H9 (cell line): Measurements from ENCODE around the gene FCF1. TPM values are rescaled to one million over a fixed set of nuclear protein-coding genes. Genes with fewer than 3 reads are reported as not detected.

Experiments
- DNase-seq: peaks from one replicate; pipeline ENCODE4 v3.0.0-alpha.2; 2017
- H2AFZ ChIP-seq: one replicate; pipeline ENCODE4 v1.6.1; 2013; ENCODE audit warnings: mild to moderate bottlenecking, low read length, control low read depth, moderate library complexity
- H2AK5ac ChIP-seq: 2 replicates; pipeline ENCODE4 v1.6.1; 2013; ENCODE audit warnings: low read length, control low read depth, mixed read lengths; ENCODE audit not compliant: insufficient read length
- H2BK120ac ChIP-seq: one replicate; pipeline ENCODE4 v1.6.1; 2013; ENCODE audit warnings: low read depth, mild to moderate bottlenecking, low read length, control low read depth, inconsistent platforms; ENCODE audit not compliant: poor library complexity, severe bottlenecking
- H2BK12ac ChIP-seq: 2 replicates; pipeline ENCODE4 v1.6.1; 2013; ENCODE audit warnings: low read length, control low read depth, mixed read lengths, low read depth; ENCODE audit not compliant: insufficient read length
- H2BK15ac ChIP-seq: 2 replicates; pipeline ENCODE4 v1.6.1; 2013; ENCODE audit warnings: low read depth, low read length, control low read depth
- H2BK20ac ChIP-seq: one replicate; pipeline ENCODE4 v1.6.1; 2013; ENCODE audit warnings: low read depth, mild to moderate bottlenecking, low read length, control low read depth, inconsistent platforms; ENCODE audit not compliant: poor library complexity, severe bottlenecking
- H2BK5ac ChIP-seq: 2 replicates; pipeline ENCODE4 v1.6.1; 2013; ENCODE audit warnings: low read length, control low read depth, mixed read lengths; ENCODE audit not compliant: insufficient read length
- H3K14ac ChIP-seq: 2 replicates; pipeline ENCODE4 v1.6.1; 2013; ENCODE audit warnings: low read length, control low read depth; ENCODE audit not compliant: insufficient read depth
- H3K18ac ChIP-seq: 2 replicates; pipeline ENCODE4 v1.6.1; 2013; ENCODE audit warnings: low read depth, mild to moderate bottlenecking, mixed read lengths, low read length, control low read depth; ENCODE audit not compliant: insufficient read length
- H3K23ac ChIP-seq: 2 replicates; pipeline ENCODE4 v1.6.1; 2013; ENCODE audit warnings: low read length, control low read depth, mixed read lengths, low read depth; ENCODE audit not compliant: insufficient read length
- H3K23me2 ChIP-seq: 2 replicates; pipeline ENCODE4 v1.6.1; 2013; ENCODE audit warnings: low read depth, mild to moderate bottlenecking, mixed read lengths, low read length, control low read depth; ENCODE audit not compliant: insufficient read length, poor library complexity, severe bottlenecking
- H3K27ac ChIP-seq: 2 replicates; pipeline ENCODE4 v1.5.1; 2013; ENCODE audit warnings: low read length, control low read depth, mixed read lengths, low read depth; ENCODE audit not compliant: insufficient read length
- H3K27me3 ChIP-seq: 2 replicates; pipeline ENCODE4 v1.6.1; 2013; ENCODE audit warnings: low read length, control low read depth, inconsistent platforms; ENCODE audit not compliant: insufficient read depth
- H3K4ac ChIP-seq: 2 replicates; pipeline ENCODE4 v1.6.1; 2013; ENCODE audit warnings: low read depth, mild to moderate bottlenecking, control low read depth, inconsistent platforms, low read length, moderate library complexity
- H3K4me1 ChIP-seq: 2 replicates; pipeline ENCODE4 v1.6.1; 2013; ENCODE audit warnings: low read length, control low read depth, inconsistent platforms; ENCODE audit not compliant: insufficient read depth
- H3K4me2 ChIP-seq: 2 replicates; pipeline ENCODE4 v1.6.1; 2013; ENCODE audit warnings: low read length, control low read depth, mixed read lengths; ENCODE audit not compliant: insufficient read length, insufficient read depth
- H3K56ac ChIP-seq: 2 replicates; pipeline ENCODE4 v1.6.1; 2013; ENCODE audit warnings: low read depth, mild to moderate bottlenecking, mixed read lengths, low read length, control low read depth; ENCODE audit not compliant: insufficient read length
- H3K79me1 ChIP-seq: 2 replicates; pipeline ENCODE4 v1.6.1; 2013; ENCODE audit warnings: low read depth, mild to moderate bottlenecking, moderate library complexity, low read length, control low read depth, inconsistent platforms; ENCODE audit not compliant: insufficient read depth, poor library complexity, severe bottlenecking
- H3K79me2 ChIP-seq: 2 replicates; pipeline ENCODE4 v1.6.1; 2013; ENCODE audit warnings: low read length, control low read depth, inconsistent platforms; ENCODE audit not compliant: insufficient read depth
- H3K9ac ChIP-seq: 2 replicates; pipeline ENCODE4 v1.6.1; 2013; ENCODE audit warnings: low read length, control low read depth, mixed read lengths; ENCODE audit not compliant: insufficient read length; ENCODE audit errors: extremely low read depth
- H3K9me3 ChIP-seq: one replicate; pipeline ENCODE4 v1.6.1; 2013; ENCODE audit warnings: low read depth, low read length, inconsistent platforms; ENCODE audit not compliant: control insufficient read depth
- H3T11ph ChIP-seq: one replicate; pipeline ENCODE4 v1.6.1; 2013; ENCODE audit warnings: mild to moderate bottlenecking, low read length, control low read depth, inconsistent platforms
- H4K20me1 ChIP-seq: one replicate; pipeline ENCODE4 v1.6.1; 2013; ENCODE audit not compliant: control insufficient read depth, insufficient read length, insufficient read depth
- H4K5ac ChIP-seq: 2 replicates; pipeline ENCODE4 v1.6.1; 2013; ENCODE audit warnings: low read depth, mild to moderate bottlenecking, mixed read lengths, low read length, control low read depth; ENCODE audit not compliant: insufficient read length
- H4K8ac ChIP-seq: replicated peaks from 2 replicates; pipeline ENCODE4 v1.6.1; 2013; ENCODE audit warnings: low read length, control low read depth, mixed read lengths, low read depth; ENCODE audit not compliant: insufficient read length
- H4K91ac ChIP-seq: 2 replicates; pipeline ENCODE4 v1.6.1; 2013; ENCODE audit warnings: low read depth, mild to moderate bottlenecking, moderate library complexity, mixed read lengths, low read length, control low read depth; ENCODE audit not compliant: insufficient read length
- H3K27ac Mint-ChIP-seq, 3 experiments: 2 replicates in 2 of 3; 3 replicates in 1 of 3; pipeline ENCODE4 v1.8.0; 2020 to 2021; ENCODE audit warnings: mixed read lengths in 3 of 3, mild to moderate bottlenecking in 1 of 3, moderate library complexity in 1 of 3
- H3K27me3 Mint-ChIP-seq: 2 replicates; pipeline ENCODE4 v1.8.0; 2021; ENCODE audit warnings: low read depth, mild to moderate bottlenecking, moderate library complexity, mixed read lengths
- H3K36me3 Mint-ChIP-seq, 3 experiments: 2 replicates in 2 of 3; 3 replicates in 1 of 3; pipeline ENCODE4 v1.8.0; 2020 to 2021; ENCODE audit warnings: low read depth in 3 of 3, mixed read lengths in 3 of 3; ENCODE audit not compliant: insufficient read depth in 1 of 3
- H3K4me1 Mint-ChIP-seq, 2 experiments: 2 replicates each; pipeline ENCODE4 v1.8.0; 2020; ENCODE audit warnings: mixed read lengths in 2 of 2
- H3K4me3 Mint-ChIP-seq, 2 experiments: 2 replicates in 1 of 2; 3 replicates in 1 of 2; pipeline ENCODE4 v1.8.0; 2020 to 2021; ENCODE audit warnings: mild to moderate bottlenecking in 2 of 2, mixed read lengths in 2 of 2, moderate library complexity in 1 of 2
- H3K9me3 Mint-ChIP-seq, 2 experiments: 2 replicates in 1 of 2; 3 replicates in 1 of 2; pipeline ENCODE4 v1.8.0; 2020; ENCODE audit warnings: mild to moderate bottlenecking in 2 of 2, mixed read lengths in 2 of 2, moderate library complexity in 1 of 2
- total RNA-seq: library from RNA; stranded (reverse); gene quantifications from 2 replicates; pipeline ENCODE4 v1.2.1, GENCODE V29; 2021
- TF ChIP-seq, protein P1 (sequence below): fragments of 200-600 bp; sonication (generic); conservative IDR thresholded peaks from 3 replicates; pipeline ENCODE4 v1.8.0; 2021; ENCODE audit warnings: antibody characterized with exemption, mild to moderate bottlenecking

The FCF1 gene
- total RNA-seq, 1 experiment from 2014 or later, result 87.7 TPM

GRCh38 chr14:74720526-74720925, 7.6 kb downstream of the FCF1 start:
- no peak overlapping the region for H3K27ac ChIP-seq
- H3K14ac ChIP-seq, result no peak overlapping the region
- H2BK120ac ChIP-seq, result no peak overlapping the region
- Mint-ChIP-seq H3K4me3 (no peak overlapping the region), H3K36me3 (peaks cover 17 to 42% (median 34%) of the 10 kb centered on the region in 3 experiments; a peak in 6 of 7 replicates), H3K9me3 (no peaks in the 10 kb centered on the region), H3K27ac (no peak overlapping the region), H3K27me3 (no peaks in the 10 kb centered on the region), H3K4me1 (no peaks in the 10 kb centered on the region)
- no peaks in the 10 kb centered on the region for H3K9me3 ChIP-seq
- no peak overlapping the region for H4K91ac ChIP-seq
- no peak overlapping the region for H3K23ac ChIP-seq
- H2AFZ ChIP-seq, result no peak overlapping the region
- no peaks in the 10 kb centered on the region for H3K27me3 ChIP-seq
- H2BK20ac ChIP-seq, result no peak overlapping the region
- no peak overlapping the region for H3K4ac ChIP-seq
- H2AK5ac ChIP-seq, result no peak overlapping the region
- H4K8ac ChIP-seq, result no peak overlapping the region
- DNase-seq, result no peak
- no peaks in the 10 kb centered on the region for H3K79me2 ChIP-seq
- no peak overlapping the region for H4K5ac ChIP-seq
- no peaks in the 10 kb centered on the region for H4K20me1 ChIP-seq
- no peak overlapping the region for H3K18ac ChIP-seq
- no peak overlapping the region for H2BK15ac ChIP-seq
- no peak overlapping the region for H3T11ph ChIP-seq
- H3K9ac ChIP-seq, result no peak overlapping the region
- no peaks in the 10 kb centered on the region for H3K4me1 ChIP-seq
- H3K4me2 ChIP-seq, result no peak overlapping the region
- H2BK12ac ChIP-seq, result no peak overlapping the region
- TF ChIP-seq, protein P1, sequence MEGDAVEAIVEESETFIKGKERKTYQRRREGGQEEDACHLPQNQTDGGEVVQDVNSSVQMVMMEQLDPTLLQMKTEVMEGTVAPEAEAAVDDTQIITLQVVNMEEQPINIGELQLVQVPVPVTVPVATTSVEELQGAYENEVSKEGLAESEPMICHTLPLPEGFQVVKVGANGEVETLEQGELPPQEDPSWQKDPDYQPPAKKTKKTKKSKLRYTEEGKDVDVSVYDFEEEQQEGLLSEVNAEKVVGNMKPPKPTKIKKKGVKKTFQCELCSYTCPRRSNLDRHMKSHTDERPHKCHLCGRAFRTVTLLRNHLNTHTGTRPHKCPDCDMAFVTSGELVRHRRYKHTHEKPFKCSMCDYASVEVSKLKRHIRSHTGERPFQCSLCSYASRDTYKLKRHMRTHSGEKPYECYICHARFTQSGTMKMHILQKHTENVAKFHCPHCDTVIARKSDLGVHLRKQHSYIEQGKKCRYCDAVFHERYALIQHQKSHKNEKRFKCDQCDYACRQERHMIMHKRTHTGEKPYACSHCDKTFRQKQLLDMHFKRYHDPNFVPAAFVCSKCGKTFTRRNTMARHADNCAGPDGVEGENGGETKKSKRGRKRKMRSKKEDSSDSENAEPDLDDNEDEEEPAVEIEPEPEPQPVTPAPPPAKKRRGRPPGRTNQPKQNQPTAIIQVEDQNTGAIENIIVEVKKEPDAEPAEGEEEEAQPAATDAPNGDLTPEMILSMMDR, result no peak
- H2BK5ac ChIP-seq, result no peak overlapping the region
- H3K56ac ChIP-seq, result no peak overlapping the region
- H3K23me2 ChIP-seq, result no peaks in the 10 kb centered on the region
- H3K79me1 ChIP-seq, result no peaks in the 10 kb centered on the region
